Hematopoietic multipotent progenitor cell treated with erythropoietin and hydrocortisone succinate and interleukin-3 and kit ligand, for 17 days (in vitro differentiated cells): ENCODE measurements around the gene DAZAP1.

Experiments used
- DNase-seq: peaks from one replicate; pipeline ENCODE4 v3.0.0-alpha.2; 2015; ENCODE audit warnings: low spot score

DAZAP1 gene

DNA sequence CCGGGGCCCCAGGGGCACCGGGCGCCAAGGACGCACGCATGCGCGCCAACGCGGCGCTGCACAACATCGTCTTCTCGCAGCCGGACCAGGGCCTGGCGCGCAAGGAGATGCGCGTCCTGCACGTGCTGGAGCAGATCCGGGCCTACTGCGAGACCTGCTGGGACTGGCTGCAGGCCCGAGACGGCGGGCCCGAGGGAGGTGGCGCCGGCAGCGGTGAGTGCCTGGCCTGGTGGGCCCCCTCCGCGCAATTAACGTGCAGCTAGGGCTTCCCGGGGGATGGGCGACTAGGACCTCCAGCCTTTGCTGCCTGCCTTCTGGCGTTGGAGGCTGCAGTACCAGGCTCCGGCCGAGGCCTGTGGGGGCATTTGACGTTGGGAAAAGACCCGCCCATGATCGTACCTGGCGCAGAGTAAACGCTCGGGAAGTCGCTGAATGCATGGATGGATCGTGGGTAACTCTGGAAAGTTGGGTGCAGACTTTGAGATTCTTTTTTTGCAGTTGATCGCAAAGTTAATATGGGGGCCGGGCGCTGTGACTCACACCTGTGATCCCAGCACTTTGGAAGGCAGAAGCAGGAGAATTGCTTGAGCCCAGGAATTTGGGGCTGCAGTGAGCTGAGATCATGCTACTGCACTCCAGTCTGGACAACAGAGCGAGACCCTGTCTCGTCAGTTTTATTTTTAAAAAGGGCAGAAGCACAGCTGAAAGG is 49.8 kb downstream of the DAZAP1 start:
- no peak for DNase-seq

DNA sequence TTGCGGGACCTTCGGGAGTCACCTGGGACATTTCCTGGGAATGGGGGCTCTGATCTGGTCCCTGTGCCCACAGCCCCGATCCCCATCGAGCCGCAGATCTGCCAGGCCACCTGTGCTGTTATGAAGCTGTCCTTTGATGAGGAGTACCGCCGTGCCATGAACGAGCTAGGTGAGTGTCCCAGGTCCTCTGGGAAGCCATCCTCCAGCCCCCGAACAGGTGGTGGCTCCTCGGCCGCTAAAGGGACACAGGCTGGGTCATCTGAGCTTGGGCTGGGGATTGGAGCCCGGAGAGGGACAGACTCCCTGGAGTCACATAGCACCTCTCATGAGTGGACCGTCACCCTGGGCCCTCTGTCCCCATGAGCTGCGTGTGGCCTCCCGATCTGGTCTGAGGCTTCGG is 50.5 kb downstream of the DAZAP1 start:
- no peak for DNase-seq

DNA sequence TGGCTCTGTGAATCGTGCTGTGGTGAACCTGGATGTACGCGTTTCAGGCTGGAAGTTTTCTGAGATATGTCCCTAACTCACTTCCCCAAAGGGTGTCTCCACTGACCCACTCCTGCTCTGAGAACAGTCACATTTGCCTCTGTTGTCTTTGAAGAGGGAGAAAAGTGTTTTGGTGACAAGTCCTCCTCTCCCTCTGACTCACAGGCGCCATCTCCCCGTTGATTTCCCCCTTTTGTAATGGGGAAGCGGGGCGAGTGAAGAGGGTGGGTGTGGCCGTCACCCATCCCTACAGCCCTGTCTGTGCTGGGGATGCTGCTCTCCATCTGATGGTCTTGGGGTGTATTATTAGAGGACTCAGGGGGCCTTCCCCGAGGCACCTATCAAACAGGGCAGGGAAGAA is 52.1 kb downstream of the DAZAP1 start:
- no peak for DNase-seq

DNA sequence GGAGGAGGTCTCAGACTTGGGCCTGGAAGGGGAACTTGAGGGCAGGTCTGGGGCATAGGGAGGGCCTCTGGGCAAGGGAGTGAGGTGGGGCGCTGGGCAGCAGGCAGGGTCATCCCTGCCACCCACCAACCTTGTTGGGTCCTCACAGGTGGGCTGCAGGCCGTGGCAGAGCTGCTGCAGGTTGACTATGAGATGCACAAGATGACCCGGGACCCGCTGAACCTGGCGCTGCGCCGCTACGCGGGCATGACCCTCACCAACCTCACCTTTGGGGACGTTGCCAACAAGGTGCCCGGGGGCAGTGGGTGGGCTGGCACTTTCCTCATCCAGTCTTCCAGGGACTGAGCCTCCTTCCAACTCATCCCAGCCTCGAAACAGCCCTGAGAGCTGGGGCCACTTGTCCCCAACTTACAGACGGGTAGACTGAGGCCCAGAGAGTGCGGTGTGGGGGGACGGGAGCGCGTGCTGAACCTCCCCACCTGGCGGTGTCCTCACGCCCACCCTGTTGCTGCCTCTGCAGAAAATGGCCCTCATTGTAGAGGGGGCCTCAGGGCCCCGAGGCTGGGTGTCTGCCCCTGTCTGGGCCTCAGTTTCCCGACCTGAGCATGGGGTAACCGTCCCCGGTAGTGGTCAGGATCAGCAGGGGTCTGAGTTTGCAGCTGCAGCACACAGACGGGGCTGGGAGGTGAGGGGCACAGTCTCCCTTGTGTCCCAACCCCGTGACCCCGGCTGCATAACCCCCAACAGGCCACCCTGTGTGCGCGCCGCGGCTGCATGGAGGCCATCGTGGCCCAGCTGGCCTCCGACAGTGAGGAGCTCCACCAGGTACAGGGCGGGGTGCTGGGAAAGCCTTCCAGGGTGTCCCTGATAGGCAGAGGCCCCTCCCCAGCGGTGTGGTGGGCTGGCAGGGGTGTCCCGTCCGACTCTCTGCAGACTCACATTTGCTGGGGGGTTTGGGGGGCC is 52.9 kb downstream of the DAZAP1 start:
- DNase-seq, result no peak

DNA sequence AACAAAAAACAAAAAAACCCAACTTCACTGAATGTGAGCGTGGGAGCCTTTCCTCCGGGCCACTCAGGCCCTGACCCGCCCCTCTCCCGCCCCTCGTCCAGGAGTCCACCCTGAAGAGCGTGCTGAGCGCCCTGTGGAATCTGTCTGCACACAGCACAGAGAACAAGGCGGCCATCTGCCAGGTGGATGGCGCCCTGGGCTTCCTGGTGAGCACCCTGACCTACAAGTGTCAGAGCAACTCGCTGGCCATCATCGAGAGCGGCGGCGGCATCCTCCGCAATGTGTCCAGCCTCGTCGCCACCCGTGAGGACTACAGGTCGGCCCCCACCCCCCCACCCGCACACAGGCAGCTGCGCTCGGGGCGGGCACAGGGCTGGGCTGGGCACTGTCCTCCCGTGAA is 54.5 kb downstream of the DAZAP1 start:
- no peak for DNase-seq

DNA sequence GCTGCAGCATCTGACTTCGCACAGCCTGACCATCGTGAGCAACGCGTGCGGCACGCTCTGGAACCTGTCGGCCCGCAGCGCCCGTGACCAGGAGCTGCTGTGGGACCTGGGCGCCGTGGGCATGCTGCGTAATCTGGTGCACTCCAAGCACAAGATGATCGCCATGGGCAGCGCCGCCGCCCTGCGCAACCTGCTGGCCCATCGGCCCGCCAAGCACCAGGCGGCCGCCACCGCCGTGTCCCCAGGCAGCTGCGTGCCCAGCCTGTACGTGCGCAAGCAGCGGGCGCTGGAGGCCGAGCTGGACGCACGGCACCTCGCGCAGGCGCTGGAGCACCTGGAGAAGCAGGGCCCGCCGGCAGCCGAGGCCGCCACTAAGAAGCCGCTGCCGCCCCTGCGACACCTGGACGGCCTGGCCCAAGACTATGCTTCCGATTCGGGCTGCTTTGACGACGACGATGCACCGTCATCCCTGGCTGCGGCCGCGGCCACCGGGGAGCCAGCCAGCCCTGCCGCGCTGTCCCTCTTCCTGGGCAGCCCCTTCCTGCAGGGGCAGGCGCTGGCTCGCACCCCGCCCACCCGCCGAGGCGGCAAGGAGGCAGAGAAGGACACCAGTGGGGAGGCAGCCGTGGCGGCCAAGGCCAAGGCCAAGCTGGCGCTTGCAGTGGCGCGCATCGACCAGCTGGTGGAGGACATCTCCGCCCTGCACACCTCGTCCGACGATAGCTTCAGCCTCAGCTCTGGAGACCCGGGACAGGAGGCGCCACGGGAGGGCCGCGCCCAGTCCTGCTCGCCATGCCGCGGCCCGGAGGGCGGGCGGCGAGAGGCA is 58.0 kb downstream of the DAZAP1 start:
- no peak for DNase-seq

DNA sequence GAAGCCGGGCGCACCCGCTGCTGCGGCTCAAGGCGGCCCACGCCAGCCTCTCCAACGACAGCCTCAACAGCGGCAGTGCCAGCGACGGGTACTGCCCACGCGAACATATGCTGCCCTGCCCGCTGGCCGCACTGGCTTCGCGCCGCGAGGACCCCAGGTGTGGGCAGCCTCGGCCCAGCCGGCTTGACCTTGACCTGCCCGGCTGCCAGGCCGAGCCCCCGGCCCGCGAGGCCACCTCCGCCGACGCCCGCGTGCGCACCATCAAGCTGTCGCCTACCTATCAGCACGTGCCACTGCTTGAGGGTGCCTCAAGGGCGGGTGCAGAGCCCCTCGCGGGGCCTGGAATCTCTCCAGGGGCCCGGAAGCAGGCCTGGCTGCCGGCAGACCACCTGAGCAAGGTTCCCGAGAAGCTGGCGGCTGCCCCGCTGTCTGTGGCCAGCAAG is 58.7 kb downstream of the DAZAP1 start:
- DNase-seq, result no peak

DNA sequence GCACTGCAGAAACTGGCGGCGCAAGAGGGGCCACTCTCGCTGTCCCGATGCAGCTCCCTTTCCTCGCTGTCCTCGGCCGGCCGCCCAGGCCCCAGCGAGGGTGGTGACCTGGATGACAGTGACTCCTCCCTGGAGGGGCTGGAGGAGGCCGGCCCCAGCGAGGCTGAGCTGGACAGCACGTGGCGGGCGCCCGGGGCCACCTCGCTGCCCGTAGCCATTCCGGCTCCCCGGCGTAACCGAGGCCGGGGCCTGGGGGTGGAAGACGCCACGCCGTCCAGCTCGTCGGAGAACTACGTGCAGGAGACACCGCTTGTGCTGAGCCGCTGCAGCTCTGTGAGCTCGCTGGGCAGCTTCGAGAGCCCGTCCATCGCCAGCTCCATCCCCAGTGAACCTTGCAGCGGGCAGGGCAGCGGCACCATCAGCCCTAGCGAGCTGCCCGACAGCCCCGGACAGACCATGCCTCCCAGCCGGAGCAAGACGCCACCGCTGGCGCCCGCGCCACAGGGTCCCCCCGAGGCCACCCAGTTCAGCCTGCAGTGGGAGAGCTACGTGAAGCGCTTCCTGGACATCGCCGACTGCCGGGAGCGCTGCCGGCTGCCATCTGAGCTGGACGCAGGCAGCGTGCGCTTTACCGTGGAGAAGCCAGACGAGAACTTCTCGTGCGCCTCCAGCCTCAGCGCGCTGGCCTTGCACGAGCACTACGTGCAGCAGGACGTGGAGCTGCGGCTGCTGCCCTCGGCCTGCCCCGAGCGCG is 59.3 kb downstream of the DAZAP1 start:
- no peak for DNase-seq

DNA sequence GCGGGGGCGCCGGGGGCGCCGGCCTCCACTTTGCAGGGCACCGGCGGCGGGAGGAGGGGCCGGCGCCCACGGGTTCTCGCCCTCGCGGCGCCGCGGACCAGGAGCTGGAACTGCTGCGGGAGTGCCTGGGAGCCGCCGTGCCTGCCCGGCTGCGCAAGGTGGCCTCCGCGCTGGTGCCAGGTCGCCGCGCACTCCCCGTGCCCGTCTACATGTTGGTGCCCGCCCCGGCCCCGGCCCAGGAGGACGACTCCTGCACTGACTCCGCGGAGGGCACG is 59.8 kb downstream of the DAZAP1 start:
- no peak for DNase-seq

DNA sequence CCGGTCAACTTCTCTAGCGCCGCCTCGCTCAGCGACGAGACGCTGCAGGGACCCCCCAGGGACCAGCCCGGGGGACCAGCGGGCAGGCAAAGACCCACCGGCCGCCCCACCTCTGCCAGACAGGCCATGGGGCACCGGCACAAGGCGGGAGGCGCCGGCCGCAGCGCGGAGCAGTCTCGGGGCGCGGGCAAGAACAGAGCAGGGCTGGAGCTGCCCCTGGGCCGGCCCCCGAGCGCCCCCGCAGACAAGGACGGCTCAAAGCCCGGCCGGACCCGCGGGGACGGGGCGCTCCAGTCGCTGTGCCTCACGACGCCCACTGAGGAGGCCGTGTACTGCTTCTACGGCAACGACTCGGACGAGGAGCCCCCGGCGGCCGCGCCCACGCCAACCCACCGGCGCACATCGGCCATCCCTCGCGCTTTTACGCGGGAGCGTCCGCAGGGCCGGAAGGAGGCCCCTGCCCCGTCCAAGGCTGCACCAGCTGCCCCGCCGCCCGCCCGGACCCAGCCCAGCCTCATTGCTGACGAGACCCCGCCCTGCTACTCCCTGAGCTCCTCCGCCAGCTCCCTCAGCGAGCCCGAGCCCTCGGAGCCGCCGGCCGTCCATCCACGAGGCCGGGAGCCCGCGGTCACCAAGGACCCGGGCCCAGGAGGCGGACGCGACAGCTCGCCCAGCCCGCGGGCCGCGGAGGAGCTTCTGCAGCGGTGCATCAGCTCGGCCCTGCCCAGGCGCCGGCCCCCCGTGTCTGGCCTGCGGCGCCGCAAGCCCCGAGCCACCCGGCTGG is 60.3 kb downstream of the DAZAP1 start:
- no peak for DNase-seq

DNA sequence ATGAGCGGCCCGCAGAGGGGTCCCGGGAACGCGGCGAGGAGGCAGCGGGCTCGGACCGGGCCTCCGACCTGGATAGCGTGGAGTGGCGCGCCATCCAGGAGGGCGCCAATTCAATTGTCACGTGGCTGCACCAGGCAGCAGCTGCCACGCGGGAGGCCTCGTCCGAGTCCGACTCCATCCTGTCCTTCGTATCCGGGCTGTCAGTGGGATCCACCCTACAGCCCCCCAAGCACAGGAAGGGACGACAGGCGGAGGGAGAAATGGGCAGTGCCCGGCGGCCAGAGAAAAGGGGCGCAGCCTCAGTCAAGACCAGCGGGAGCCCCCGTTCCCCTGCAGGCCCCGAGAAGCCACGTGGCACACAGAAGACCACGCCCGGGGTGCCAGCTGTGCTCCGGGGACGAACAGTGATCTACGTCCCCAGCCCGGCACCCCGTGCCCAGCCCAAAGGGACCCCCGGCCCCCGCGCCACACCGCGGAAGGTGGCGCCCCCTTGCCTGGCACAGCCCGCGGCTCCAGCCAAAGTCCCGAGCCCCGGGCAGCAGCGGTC is 61.0 kb downstream of the DAZAP1 start:
- no peak for DNase-seq

DNA sequence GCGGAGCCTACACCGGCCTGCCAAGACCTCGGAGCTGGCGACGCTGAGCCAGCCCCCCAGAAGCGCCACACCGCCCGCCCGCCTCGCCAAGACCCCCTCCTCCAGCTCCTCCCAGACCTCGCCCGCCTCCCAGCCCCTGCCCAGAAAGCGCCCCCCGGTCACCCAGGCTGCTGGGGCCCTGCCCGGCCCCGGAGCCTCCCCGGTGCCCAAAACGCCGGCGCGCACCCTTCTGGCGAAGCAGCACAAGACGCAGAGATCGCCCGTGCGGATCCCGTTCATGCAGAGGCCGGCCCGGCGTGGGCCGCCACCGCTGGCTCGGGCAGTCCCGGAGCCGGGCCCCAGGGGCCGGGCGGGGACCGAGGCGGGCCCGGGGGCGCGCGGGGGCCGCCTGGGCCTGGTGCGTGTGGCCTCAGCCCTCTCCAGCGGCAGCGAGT is 61.5 kb downstream of the DAZAP1 start:
- DNase-seq, result no peak

DNA sequence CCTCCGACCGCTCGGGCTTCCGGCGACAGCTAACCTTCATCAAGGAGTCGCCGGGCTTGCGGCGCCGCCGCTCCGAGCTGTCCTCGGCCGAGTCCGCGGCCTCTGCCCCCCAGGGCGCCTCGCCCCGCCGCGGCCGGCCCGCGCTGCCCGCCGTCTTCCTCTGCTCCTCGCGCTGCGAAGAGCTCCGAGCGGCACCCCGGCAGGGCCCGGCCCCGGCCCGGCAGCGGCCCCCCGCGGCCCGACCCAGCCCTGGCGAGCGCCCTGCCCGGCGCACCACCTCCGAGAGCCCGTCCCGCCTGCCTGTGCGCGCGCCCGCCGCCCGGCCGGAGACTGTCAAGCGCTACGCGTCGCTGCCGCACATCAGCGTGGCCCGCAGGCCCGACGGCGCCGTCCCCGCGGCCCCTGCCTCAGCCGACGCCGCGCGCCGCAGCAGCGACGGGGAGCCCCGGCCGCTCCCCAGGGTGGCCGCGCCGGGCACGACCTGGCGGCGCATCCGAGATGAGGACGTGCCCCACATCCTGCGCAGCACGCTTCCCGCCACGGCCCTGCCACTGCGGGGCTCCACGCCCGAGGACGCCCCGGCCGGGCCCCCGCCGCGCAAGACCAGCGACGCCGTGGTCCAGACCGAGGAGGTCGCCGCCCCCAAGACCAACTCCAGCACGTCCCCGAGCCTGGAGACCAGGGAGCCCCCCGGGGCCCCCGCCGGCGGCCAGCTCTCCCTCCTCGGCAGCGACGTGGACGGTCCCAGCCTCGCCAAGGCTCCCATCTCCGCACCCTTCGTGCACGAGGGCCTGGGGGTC is 62.1 kb downstream of the DAZAP1 start:
- no peak for DNase-seq

DNA sequence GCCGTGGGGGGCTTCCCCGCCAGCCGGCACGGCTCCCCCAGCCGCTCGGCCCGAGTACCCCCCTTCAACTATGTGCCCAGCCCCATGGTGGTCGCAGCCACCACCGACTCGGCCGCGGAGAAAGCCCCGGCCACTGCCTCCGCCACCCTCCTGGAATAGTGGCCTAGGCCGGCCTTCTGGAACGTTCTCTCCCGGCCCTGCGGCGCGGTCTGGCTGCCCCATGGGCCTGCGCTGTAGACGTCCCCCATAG is 62.6 kb downstream of the DAZAP1 start:
- DNase-seq, result no peak

DNA sequence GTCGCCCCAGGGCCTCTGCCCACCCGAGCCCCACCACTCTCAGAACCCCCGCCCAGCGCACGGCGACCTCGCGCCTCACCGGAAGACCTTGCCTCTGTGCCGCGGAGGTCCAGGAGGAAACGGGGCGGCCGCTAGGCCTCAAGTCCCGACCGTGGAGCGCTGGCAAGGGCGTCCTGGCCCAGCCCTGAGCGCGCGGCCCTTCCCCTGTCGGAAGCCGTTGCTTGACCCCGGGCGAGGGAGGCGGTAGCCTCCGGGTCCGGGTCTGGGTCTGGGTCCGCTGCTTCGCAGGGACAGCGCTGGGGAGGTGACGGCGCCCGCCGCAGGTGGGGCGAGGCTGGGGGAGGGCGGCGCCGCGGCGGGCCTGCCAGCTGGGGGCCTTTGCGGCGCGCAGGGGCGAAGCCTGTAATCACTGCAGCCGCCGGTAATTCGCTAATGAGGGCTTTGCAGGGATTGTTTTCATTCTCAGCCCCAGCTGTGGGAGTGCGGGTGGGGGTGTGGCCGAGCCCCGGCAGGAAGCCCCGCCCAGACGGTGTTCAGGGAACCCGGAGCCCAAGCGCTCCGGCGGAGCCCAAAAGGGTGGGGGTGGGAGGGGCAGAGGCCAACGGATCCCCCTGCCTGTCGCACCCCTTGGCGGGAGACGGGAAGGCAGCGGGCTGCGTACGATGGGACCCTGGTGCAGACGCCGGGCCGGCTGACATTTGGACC is 63.1 kb downstream of the DAZAP1 start:
- no peak for DNase-seq

DNA sequence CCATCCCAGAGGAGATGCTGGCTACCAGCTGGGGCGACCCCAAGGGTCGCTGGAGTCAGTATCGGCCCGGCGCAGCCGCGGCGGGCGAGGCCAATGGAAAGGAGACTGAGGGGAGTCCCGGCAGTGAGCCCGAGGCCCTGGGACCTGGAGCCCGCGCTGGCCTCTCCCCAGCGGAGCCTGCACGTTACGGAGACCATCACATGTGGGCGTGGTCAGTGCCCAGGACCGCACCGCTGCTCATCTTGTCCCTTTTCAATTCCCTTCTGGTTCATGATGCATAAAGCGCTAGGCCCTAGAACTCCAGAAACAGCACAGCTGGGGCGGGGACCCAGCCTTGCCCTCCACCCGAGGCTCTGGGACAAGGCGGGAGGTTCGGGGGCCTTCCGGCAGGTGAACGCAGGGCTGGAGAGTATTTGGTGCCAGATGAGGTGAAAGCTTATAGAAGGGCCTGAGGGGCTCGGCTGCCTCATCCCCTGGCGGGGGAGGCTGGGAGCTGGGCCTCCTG is 63.7 kb downstream of the DAZAP1 start:
- DNase-seq, result no peak

DNA sequence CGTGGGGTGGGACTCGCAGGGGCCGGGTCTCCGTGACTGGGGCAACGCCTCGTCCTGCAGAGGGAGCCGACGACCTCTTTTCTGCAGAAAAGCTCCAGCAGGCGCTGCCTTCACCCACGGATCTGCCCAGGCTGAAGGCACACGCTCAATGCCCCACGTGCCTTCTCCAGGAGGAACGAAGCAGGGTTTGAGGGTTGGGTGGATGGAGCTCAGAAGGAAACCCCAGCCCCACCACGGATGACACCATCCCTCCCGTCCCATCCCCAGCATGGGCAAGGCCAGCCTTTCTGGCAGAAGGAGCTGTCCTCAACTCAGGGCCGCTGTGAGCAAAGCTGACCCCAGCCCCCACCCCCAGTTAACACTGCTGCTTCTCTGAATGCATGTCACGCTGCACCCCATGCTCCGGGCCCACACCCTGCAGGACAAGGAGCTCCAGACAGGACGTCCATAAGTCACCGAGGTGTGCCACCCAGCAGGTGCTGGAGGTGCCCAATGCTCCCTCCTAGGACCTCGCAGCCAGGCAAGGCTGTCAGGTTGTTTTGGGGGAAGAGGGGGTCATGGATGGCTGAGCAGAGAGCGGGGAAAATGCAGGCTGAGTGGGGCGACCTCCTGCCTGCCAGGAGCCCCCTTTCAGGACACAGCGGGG is 64.3 kb downstream of the DAZAP1 start:
- DNase-seq, result no peak

DNA sequence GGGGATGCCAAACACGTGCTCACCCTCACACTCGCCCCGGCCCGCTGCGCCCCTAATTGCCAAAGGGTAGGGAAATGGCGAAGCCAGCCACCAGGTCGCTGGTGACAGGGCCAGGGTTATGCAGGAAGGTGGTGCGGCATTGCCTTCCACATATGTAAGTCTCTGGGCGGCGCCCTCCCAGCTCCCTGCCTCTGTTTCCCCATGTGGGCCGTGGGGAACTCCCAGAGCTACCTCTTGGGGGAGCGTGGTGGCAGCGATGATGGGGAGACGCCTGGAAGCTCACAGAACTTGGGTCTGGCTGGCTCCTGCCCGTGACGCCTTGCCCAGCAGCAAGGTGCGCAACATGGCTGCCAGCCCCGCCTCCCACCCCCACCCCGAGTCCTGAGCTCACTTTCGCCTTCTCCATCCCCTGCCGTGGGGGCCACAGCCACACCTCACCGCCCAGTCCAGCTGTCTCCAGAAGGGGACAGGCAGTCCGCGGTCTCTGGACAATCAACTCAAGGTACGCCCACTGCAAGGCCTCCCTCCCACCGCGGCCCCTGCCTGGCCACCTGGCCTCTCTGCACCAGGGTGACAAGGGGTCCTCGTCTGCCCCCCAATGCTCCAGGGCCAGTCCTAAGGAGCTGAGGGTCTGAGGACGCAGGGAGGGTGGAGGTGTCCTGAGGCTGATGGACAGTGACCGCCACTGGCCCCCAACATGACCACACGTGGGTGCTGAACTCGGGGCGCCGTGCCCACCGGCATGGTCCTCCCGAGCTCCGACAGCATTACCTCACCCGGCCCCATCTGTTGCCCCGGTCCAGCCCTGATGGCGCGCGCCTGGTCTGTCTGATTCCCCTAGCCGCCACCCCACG is 65.1 kb downstream of the DAZAP1 start:
- DNase-seq, result no peak
